Activated naive CD4-positive, alpha-beta T cell treated with anti-CD3 and anti-CD28 coated beads, Interleukin-2, amount 50 U/mL, for 16 hours (primary cell): Measurements from ENCODE around the gene PLPP3.

Source experiments
- DNase-seq: peaks from one replicate; pipeline ENCODE4 v3.0.0-alpha.2; 2020

PLPP3 gene

GRCh38 chr1:56517404-56518130 lies 61.8 kb downstream of the PLPP3 start:
- no peak for DNase-seq

- DNase-seq = no peak
Observed at GRCh38 chr1:56516539-56517252, 62.7 kb downstream of the PLPP3 start.

GRCh38 chr1:56515898-56516538 lies 63.3 kb downstream of the PLPP3 start:
- no peak for DNase-seq

- no peak for DNase-seq
Observed at GRCh38 chr1:56512724-56513494, 66.5 kb downstream of the PLPP3 start.

- no peak for DNase-seq
Observed at GRCh38 chr1:56511766-56512165, 67.6 kb downstream of the PLPP3 start.

- DNase-seq = no peak
Observed at GRCh38 chr1:56511364-56511763, 68.0 kb downstream of the PLPP3 start.

GRCh38 chr1:56510642-56511021 lies 68.7 kb downstream of the PLPP3 start:
- DNase-seq = no peak

- DNase-seq = no peak
Observed at GRCh38 chr1:56509713-56510641, 69.4 kb downstream of the PLPP3 start.

- no peak for DNase-seq
Observed at GRCh38 chr1:56508523-56508983, 70.8 kb downstream of the PLPP3 start.

GRCh38 chr1:56507925-56508522 lies 71.3 kb downstream of the PLPP3 start:
- no peak for DNase-seq

- DNase-seq = no peak
Observed at GRCh38 chr1:56506951-56507491, 72.3 kb downstream of the PLPP3 start.

- DNase-seq = no peak
Observed at GRCh38 chr1:56505792-56506743, 73.3 kb downstream of the PLPP3 start.

- no peak for DNase-seq
Observed at GRCh38 chr1:56502700-56503245, 76.6 kb downstream of the PLPP3 start.

GRCh38 chr1:56501888-56502287 lies 77.5 kb downstream of the PLPP3 start:
- no peak for DNase-seq

GRCh38 chr1:56501426-56501825 lies 77.9 kb downstream of the PLPP3 start:
- no peak for DNase-seq

- DNase-seq = no peak
Observed at GRCh38 chr1:56496821-56497772, 82.3 kb downstream of the PLPP3 start.

GRCh38 chr1:56496158-56496557 lies 83.2 kb downstream of the PLPP3 start:
- DNase-seq = no peak

GRCh38 chr1:56495538-56495937 lies 83.8 kb downstream of the PLPP3 start:
- no peak for DNase-seq

- no peak for DNase-seq
Observed at GRCh38 chr1:56494306-56494705, 85.1 kb downstream of the PLPP3 start.
